PC-3 (cell line): ENCODE measurements around the gene REXO1. TPM values are rescaled to one million over a fixed set of nuclear protein-coding genes. Genes with fewer than 3 reads are reported as not detected.

Source experiments
- ATAC-seq: fragments of 200-7000 bp; cut with Tn5 transposase; 2 replicates; pipeline ENCODE4 v1.9.1; 2020; ENCODE audit warnings: mild to moderate bottlenecking, moderate library complexity
- BruUV-seq: library from RNA; stranded (reverse); fragments of 400-500 nt; replicated peaks from 2 replicates; lab custom pipeline; 2021; lab: Mats Ljungman, UMichigan
- CTCF ChIA-PET: fragments of 300-600 bp; sonication (Branson Sonifier 250); formaldehyde crosslinking; loops from one replicate; lab custom pipeline; 2022; ENCODE audit warnings: antibody characterized with exemption; lab: Charles Lee
- POLR2A ChIA-PET: fragments of 300-600 bp; sonication (Branson Sonifier 250); formaldehyde crosslinking; loops from one replicate; lab custom pipeline; 2022; ENCODE audit warnings: antibody characterized with exemption; ENCODE audit not compliant: unreplicated experiment; lab: Charles Lee
- DNase-seq: peaks from one replicate; pipeline ENCODE4 v3.0.0-alpha.2; 2015
- H2AFZ ChIP-seq: fragments of 300-600 bp; sonication (generic); 2 replicates; pipeline ENCODE4 v1.6.0; 2016; ENCODE audit warnings: antibody characterized with exemption, low read length
- H3F3A ChIP-seq: fragments of 300-600 bp; sonication (generic); one replicate; pipeline ENCODE4 v1.6.0; 2017; ENCODE audit warnings: antibody characterized with exemption, low read length, control low read depth, mild to moderate bottlenecking; ENCODE audit not compliant: unreplicated experiment
- H3K27ac ChIP-seq: fragments of 300-600 bp; sonication (generic); 2 replicates; pipeline ENCODE4 v1.5.1; 2016; ENCODE audit warnings: mild to moderate bottlenecking, low read length
- H3K27me3 ChIP-seq: fragments of 300-600 bp; sonication (generic); 2 replicates; pipeline ENCODE4 v1.6.1; 2016; ENCODE audit warnings: low read length, mixed read lengths
- H3K36me3 ChIP-seq: fragments of 300-600 bp; sonication (generic); 2 replicates; pipeline ENCODE4 v1.6.1; 2016; ENCODE audit warnings: low read depth, mixed run types, low read length, mixed read lengths
- H3K4me1 ChIP-seq: fragments of 300-600 bp; sonication (generic); 2 replicates; pipeline ENCODE4 v1.5.1; 2016; ENCODE audit warnings: low read length; ENCODE audit not compliant: insufficient read depth
- H3K4me2 ChIP-seq: fragments of 300-600 bp; sonication (generic); 2 replicates; pipeline ENCODE4 v1.6.0; 2016; ENCODE audit warnings: low read length
- H3K4me3 ChIP-seq: fragments of 300-600 bp; sonication (generic); 2 replicates; pipeline ENCODE4 v1.5.1; 2016; ENCODE audit warnings: mild to moderate bottlenecking, low read length, mixed read lengths
- H3K79me2 ChIP-seq: fragments of 300-600 bp; sonication (generic); 2 replicates; pipeline ENCODE4 v1.6.1; 2017; ENCODE audit warnings: low read length, mixed read lengths
- H3K9ac ChIP-seq: fragments of 300-600 bp; sonication (generic); 2 replicates; pipeline ENCODE4 v1.6.0; 2016; ENCODE audit warnings: mild to moderate bottlenecking, low read length
- H3K9me2 ChIP-seq: fragments of 300-600 bp; sonication (generic); replicated peaks from 2 replicates; pipeline ENCODE4 v1.6.1; 2016; ENCODE audit warnings: mixed run types, low read length, mixed read lengths
- H3K9me3 ChIP-seq: fragments of 300-600 bp; sonication (generic); 2 replicates; pipeline ENCODE4 v1.6.1; 2016; ENCODE audit warnings: low read length, mixed read lengths
- H4K20me1 ChIP-seq: fragments of 300-600 bp; sonication (generic); 2 replicates; pipeline ENCODE4 v1.6.1; 2016; ENCODE audit warnings: low read length, mixed read lengths
- EZH2 ChIP-seq: fragments of 300-600 bp; sonication (generic); IDR thresholded peaks from one replicate; pipeline ENCODE4 v1.6.1; 2017; ENCODE audit warnings: antibody characterized with exemption, mild to moderate bottlenecking, low read length; ENCODE audit not compliant: unreplicated experiment
- EZH2phosphoT487 ChIP-seq: fragments of 300-600 bp; sonication (generic); IDR thresholded peaks from 2 replicates; pipeline ENCODE4 v1.6.1; 2018; ENCODE audit warnings: mild to moderate bottlenecking, antibody characterized with exemption, low read length, borderline replicate concordance
- intact Hi-C: fragments of 100-400 bp; cut with micrococcal nuclease; formaldehyde crosslinking; loops from 2 replicates; pipeline ENCODE4 v1.9.0; 2023
- total RNA-seq: library from RNA; depleted of rRNA; stranded (reverse); fragments of >200 nt; gene quantifications from 2 replicates; pipeline ENCODE4 v1.2.3, GENCODE V29; 2014
- TF ChIP-seq, protein P1 (sequence below): fragments of 300-600 bp; sonication (generic); conservative IDR thresholded peaks from 2 replicates; pipeline ENCODE4 v1.5.1; 2017; ENCODE audit warnings: antibody characterized with exemption, low read depth, mild to moderate bottlenecking, low read length

REXO1 gene
- total RNA-seq, 1 experiment from 2014 or later: 21.4 TPM

DNA sequence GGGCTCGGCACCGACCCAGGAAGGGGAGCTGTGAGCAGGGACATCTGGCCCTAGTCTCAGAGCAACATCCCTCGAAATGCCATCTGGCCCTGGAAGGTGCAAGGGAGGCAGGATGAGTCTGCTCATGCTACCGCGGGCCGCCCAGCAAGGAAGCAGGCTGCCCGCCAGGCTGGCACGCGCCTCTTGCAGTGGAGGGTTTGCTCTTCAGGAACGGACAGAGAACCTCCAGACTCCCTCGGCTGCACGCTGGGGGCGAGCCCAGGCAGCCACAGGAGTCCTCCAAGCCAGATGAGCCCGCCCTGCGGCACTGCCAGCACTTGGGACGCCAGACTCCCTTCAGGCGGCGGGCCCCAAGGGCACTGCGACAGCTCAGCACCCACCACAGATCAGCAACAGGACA lies 26.1 kb downstream of the REXO1 start:
- DNase-seq: no peak
- TF ChIP-seq, protein P1, sequence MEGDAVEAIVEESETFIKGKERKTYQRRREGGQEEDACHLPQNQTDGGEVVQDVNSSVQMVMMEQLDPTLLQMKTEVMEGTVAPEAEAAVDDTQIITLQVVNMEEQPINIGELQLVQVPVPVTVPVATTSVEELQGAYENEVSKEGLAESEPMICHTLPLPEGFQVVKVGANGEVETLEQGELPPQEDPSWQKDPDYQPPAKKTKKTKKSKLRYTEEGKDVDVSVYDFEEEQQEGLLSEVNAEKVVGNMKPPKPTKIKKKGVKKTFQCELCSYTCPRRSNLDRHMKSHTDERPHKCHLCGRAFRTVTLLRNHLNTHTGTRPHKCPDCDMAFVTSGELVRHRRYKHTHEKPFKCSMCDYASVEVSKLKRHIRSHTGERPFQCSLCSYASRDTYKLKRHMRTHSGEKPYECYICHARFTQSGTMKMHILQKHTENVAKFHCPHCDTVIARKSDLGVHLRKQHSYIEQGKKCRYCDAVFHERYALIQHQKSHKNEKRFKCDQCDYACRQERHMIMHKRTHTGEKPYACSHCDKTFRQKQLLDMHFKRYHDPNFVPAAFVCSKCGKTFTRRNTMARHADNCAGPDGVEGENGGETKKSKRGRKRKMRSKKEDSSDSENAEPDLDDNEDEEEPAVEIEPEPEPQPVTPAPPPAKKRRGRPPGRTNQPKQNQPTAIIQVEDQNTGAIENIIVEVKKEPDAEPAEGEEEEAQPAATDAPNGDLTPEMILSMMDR: no peak
- TF ChIP-seq EZH2 (no peak), EZH2phosphoT487 (no peak)
- H3F3A ChIP-seq: no peaks in the 10 kb centered on the region
- H3K27ac ChIP-seq: no peak overlapping the region
- H3K4me1 ChIP-seq: no peaks in the 10 kb centered on the region
- no peaks in the 10 kb centered on the region for H3K79me2 ChIP-seq
- no peaks in the 10 kb centered on the region for H3K36me3 ChIP-seq
- no peak overlapping the region for H2AFZ ChIP-seq
- no peak overlapping the region for H3K9ac ChIP-seq
- intact Hi-C loops: no loop called here
- H4K20me1 ChIP-seq: no peaks in the 10 kb centered on the region
- no TSS peak for BruUV-seq
- CTCF ChIA-PET: no interaction called here
- no peak for ATAC-seq
- no peak overlapping the region for H3K4me3 ChIP-seq
- H3K9me2 ChIP-seq: no peaks in the 10 kb centered on the region
- no peaks in the 10 kb centered on the region for H3K9me3 ChIP-seq
- POLR2A ChIA-PET: no interaction called here
- no peaks in the 10 kb centered on the region for H3K27me3 ChIP-seq
- H3K4me2 ChIP-seq: no peak overlapping the region

- TF ChIP-seq EZH2phosphoT487 (no peak), EZH2 (no peak)
- TF ChIP-seq, protein P1: no peak
- Histone ChIP-seq H3K4me3 (no peak overlapping the region), H3F3A (no peaks in the 10 kb centered on the region), H3K27ac (no peak overlapping the region), H3K9ac (no peak overlapping the region), H3K4me1 (no peaks in the 10 kb centered on the region), H3K4me2 (no peak overlapping the region), H3K9me2 (no peaks in the 10 kb centered on the region), H3K27me3 (no peaks in the 10 kb centered on the region), H3K79me2 (no peaks in the 10 kb centered on the region), H3K9me3 (no peaks in the 10 kb centered on the region), H4K20me1 (no peaks in the 10 kb centered on the region), H3K36me3 (no peaks in the 10 kb centered on the region), H2AFZ (no peak overlapping the region)
- ChIA-PET POLR2A (no interaction called here), CTCF (no interaction called here)
- ATAC-seq (no peak), DNase-seq (no peak)
- BruUV-seq: no TSS peak
- intact Hi-C loops: no loop called here
These were observed 28.7 kb downstream of the REXO1 start for GRCh38 chr19:1819341-1820255.

DNA sequence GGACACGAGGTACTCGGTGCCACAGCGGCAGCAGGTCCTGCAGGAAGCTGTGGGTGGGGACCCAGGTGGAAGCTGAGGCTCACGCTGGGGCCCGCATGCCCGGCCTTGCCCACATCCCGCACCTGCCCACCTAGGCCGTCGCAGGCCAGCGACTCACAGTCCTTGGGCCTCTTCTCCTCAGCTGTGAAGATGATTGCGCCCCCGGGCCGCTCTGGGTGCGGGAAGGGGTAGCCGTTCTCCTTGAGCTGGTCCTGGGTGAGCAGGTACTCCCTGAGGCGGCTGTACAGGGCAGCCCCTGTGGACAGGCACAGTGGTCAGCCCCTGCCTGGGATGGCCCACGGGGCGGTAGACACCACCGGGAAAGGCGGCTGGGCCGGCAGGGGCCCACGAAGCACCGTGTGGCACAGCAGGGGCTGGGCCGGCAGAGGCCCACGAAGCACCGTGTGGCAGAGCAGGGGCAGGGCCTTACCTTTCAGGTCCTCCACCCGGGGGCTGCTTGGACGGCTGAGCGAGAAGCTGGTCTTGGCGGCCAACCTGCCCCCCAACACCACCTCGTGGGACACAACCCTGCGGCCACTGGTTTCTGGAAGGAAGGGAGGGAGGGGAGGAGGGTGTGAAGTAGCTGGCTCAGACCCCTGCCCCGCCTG lies 29.6 kb downstream of the REXO1 start:
- H3K27ac ChIP-seq: no peak overlapping the region
- no peak overlapping the region for H3K4me3 ChIP-seq
- H3K4me2 ChIP-seq: no peak overlapping the region
- intact Hi-C loops: no loop called here
- no peaks in the 10 kb centered on the region for H3K36me3 ChIP-seq
- H3K4me1 ChIP-seq: no peaks in the 10 kb centered on the region
- no peak overlapping the region for H2AFZ ChIP-seq
- no peaks in the 10 kb centered on the region for H3K27me3 ChIP-seq
- H4K20me1 ChIP-seq: no peaks in the 10 kb centered on the region
- H3K9ac ChIP-seq: no peak overlapping the region
- no peaks in the 10 kb centered on the region for H3K79me2 ChIP-seq
- ATAC-seq (no peak), DNase-seq (no peak)
- ChIA-PET CTCF (no interaction called here), POLR2A (no interaction called here)
- H3K9me2 ChIP-seq: no peaks in the 10 kb centered on the region
- no peaks in the 10 kb centered on the region for H3K9me3 ChIP-seq
- H3F3A ChIP-seq: no peaks in the 10 kb centered on the region
- no peak for TF ChIP-seq EZH2
- no TSS peak for BruUV-seq
